GM21528 (cell line): ENCODE measurements around the gene FOXI1.
A peak's percentile ranks its signal among the peaks of the same experiment; 100 is the strongest.
"Not testable (repeated sequence)": the region's sequence is repeated elsewhere in the genome, so short reads cannot be mapped to it uniquely, and the experiment has no call there.

ENCODE experiments used
- ATAC-seq: cut with Tn5 transposase; IDR thresholded peaks from one replicate; pipeline ENCODE4 v1.9.1; 2021; ENCODE audit warnings: mild to moderate bottlenecking, moderate library complexity; ENCODE audit not compliant: unreplicated experiment, low FRiP score

FOXI1 gene

DNA sequence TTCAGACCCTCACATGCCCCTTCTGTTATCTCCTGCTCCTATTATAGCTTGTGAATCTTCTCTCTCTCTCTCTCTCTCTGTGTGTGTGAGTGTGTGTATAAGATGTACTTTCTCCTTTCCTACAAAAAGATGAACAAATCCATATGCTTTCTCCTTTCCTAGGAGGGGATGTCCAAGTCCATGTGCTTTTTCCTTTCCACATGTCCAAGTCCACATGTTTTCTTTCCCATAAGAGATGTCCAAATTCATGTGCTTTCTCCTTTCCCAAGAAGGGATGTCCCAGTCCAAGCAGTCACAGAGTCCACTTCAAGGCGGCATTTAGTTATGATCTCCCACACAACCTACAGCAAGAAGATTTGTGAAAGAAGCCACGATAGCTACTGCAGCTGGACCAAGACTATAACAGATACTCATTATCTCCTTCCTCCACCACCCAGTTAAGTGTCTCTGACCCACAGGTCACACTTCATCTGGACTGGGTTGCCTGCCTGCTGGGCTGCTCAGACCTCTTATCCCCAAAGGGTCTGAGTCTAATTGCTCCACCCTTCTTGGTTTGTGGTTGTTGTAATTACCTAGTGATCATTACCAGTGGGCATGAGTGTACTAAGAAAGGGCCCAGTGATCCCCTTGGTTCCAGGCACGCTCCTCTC is 18.4 kb upstream of the FOXI1 start:
- no peak for ATAC-seq

DNA sequence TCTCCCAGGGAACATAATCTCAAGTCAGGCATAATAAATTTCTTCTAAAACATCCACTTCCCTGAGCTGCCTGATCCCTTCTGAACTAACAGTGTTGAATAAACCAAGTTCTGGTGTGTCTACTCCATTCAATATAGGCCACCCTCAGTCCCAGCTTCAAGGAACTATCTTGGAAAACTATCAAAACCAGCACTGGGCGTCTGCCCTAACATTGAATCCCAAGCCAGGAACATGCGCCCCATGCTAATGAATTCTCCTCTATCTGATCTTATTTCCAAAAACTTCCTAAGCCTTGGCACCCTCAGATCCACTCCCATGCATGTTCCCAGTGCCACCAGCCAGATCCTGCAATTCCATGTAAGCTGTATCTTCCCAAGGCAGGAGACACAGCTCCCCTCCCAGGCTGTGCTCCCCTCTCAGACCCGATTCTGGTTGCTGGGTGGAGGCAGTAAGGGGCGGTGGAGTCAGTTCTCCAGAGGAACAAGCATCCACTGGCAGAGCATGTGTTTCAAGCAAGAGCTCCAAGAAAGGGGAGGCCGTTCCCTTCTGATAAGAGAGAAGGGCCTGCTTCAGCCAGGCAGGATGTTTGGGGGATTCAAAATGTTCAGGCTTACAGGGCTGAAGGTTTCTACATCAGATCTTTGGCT is 13.1 kb upstream of the FOXI1 start:
- no peak for ATAC-seq

DNA sequence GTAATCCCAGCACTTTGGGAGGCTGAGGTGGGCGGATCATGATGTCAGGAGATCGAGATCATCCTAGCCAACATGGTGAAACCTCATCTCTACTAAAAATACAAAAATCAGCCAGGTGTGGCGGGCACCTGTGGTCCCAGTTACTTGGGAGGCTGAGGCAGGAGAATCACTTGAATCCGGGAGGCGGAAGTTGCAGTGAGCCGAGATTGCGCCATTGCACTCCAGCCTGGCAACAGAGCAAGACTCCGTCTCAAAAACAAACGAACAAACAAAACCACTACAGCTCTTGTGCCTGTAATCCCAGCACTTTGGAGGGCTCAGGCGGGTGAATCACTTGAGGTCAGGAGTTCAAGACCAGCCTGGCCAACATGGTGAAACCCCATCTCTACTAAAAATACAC is 11.4 kb upstream of the FOXI1 start:
- not testable (repeated sequence) for ATAC-seq

DNA sequence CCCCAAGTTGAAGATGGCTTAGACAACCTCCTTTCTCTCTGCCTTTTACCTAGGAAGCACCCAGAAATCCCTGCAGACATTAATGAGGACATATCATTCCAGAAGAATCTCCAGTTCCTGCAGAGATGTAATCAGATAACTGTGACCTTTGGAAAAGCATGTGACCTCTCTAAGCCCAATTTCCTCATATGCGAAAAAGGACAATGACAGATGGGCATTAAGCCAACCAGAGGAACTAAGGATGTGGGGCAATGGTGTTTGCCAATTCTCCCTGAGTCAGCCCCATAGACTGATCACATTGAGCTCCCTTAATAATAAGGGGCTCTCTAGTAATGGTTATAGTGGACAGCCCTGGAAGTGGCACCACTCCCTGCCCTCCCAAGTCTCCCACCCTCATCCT is 10.1 kb upstream of the FOXI1 start:
- no peak for ATAC-seq

DNA sequence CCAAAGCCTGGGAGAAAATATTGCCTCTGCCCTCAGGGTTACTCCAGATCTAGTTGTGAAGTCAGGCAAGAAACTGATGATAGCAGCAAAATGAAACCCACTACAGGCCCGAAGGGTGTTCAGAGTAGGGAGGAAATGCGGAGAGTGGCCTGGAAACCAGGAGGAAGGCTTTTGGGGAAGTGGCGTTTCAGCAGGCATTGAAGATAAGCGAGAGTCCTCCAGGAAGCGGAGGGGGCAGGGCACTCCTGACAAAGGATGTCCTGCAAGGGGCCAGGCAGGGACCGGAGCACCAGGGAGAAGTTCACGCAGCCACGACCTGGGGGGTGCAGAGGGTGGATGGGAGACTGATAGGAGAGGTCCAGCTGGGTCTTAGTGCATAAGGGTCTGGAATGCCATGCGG is 7.8 kb upstream of the FOXI1 start:
- ATAC-seq = no peak

DNA sequence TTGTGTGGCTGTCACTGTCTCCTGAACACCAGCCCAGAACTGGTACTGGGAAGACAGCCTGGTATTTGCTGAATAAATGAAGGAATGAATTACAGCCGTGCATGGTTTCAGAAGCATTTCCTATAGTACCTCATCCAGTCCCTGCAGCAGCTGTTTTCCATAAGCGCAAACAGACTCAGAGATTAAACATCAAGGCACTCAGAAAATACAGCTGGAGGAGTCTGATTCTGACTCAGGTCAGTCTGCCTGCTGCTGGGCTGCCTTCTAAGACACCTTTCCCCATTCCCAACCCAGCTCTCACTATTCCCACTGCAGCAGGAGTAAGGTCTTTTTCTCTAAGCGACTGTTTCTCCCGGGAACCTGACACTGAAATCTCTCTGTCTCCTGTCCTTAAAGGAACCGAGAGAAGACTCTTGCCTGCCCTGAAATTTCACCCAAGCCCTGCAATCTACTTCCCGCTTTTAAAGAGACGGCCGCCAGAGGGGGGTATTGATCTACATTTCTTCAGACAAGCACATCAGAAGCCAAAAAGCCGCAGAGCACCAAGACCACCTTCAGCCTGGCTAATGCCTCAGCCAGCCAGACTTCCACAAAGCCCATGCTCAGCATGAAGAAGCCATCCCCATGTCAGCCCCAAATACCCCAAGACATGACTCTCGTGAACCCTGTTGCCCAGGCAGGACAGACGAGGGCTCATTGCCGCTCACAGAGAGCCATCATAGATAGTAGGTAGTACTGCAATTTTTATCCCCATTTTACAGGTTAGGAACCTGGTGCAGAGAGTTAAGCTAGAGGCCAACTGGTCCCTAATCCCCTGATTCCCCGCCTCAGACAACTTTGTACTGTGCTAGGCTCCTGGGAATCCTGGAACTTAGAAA is 5.4 kb upstream of the FOXI1 start:
- ATAC-seq = peak; percentile 47

DNA sequence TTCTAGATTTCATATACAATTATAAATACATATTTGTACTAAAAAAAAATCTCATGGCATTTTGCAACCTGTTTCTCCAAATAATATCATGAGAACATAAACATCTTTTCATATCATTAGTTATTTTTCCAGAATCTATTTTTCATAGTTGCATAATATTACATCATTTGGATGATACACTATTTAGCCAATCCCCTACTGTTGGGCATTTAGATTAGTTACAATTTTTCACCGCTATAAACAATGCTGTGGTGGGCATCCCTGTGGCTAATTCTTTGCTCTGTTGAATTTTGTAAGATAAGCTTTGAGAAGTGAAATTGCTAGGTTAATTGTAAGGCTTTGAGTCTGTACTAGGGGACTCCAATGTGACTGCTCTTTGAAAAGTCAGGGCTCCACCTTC is 2.2 kb upstream of the FOXI1 start:
- ATAC-seq = no peak

DNA sequence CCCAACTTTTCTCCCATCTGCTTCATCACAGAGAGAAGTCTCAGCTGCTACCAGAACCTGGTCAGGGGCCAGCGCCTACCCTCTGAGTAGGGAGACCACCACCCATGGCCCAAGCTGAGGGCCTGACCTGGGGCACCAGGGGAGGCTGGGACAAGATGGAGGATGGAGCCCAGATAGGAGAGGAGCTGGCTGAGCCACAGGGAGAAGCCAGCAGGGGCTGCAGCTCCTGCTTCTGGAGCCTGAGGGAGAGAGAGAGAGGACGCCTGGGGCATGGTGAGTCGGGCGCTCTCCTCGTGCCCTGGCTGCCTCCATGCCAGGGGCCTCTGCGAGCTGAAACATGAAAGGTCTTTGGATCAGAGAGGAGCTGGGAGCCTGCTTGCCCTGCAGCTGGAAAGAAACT is 1.4 kb upstream of the FOXI1 start:
- no peak for ATAC-seq

DNA sequence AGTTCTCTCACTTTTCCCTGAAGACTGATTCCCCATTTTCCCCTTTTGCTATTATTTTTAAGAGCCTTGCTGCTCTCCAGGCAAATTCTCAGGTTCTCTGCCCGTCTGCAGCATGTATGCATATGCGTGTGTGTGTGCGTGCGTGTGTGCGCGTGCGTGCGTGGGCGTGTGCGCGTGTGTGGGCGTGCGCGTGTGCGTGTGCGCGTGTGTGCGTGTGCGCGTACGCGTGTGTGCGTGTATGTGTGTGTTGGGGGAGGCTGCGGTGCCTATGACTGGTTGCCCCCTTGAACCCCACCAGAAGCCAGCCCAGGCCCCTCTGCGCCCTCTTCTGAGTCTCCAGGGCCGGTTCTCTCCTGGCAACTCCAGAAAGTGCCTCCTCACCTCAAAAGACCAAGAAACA is 987 bp upstream of the FOXI1 start:
- ATAC-seq = no peak

DNA sequence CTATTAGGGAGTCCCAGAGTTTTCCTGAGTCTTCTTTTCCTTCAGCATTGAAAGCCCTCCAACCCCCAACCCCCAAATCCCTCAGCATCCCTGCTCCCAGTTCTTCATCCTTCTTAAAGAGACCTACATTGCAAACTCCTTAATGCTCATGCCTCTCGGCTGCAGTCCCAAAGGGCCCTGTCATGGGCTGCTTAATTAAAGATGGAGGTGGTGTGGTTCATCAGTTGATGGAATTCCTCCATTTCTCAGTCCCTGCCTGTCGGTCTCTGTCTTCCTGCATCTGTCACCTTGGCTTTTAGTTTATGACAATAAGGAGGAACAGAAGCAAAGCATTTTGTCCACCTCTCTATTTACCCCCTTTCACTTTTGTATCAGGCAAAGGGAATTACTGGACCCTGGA is 2.0 kb downstream of the FOXI1 start:
- ATAC-seq = no peak

DNA sequence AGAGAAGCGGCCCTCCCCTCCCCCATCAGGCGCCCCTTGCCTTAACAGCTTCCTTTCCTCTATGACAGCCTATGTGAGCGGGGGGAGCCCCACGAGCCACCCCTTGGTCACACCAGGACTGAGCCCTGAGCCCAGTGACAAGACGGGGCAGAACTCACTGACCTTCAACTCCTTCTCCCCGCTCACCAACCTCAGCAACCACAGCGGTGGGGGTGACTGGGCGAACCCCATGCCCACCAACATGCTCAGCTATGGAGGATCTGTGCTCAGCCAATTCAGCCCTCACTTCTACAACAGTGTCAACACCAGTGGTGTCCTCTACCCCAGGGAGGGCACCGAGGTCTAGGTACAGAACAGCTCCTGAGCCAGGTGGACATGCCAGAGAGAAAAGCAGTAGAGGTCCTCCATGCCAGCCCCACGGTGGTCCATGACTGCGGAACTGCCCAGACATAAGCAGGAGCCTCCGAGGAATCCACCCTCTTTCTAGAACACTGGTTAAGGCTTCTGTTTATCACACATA is 2.6 kb downstream of the FOXI1 start:
- ATAC-seq = no peak

DNA sequence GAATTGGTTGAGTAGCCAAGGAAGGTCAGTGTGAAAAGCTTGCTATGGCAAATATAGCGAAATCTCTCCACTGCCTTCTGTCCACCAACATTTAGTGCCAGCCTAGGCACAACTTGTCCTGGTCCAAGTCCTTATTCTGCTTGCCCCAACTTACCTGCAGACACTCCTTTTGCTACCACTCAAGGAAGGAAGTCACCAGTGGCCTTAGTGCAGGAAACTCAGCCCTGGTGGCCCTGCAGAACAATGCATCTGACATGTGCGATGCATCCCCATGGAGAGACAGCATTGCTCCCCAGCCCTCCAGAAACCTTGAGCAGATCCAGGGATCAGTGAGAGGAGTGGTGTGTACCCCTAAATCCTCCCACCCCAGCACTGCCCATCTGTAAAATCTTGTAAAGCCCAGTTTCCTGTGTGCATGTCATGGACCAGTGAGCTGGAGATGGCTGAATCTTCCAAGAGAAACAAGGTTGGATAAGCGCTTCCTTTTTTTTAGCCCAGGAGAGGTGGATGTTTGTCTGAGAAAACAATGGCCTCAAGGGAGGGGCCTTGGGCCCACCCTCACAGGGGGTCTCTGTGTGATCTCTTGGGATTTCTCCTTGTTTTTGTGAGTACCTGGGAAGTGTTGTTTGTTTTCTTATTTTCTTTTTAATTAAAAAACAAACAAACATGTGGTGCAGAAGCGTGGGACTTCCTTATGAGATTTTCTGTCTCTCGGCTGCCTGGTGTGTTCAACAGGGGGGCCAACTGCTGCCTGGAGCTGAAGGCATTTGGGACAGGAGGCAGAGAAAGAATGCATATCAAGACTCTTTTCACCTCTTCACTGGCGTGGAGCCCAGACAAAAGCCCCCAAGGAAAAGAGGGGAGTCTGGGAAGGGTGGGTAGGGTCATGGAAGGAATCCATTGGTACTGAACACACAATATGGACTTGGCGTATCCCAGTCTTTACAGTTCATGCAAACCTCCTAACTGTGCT is 3.6 kb downstream of the FOXI1 start:
- no peak for ATAC-seq

DNA sequence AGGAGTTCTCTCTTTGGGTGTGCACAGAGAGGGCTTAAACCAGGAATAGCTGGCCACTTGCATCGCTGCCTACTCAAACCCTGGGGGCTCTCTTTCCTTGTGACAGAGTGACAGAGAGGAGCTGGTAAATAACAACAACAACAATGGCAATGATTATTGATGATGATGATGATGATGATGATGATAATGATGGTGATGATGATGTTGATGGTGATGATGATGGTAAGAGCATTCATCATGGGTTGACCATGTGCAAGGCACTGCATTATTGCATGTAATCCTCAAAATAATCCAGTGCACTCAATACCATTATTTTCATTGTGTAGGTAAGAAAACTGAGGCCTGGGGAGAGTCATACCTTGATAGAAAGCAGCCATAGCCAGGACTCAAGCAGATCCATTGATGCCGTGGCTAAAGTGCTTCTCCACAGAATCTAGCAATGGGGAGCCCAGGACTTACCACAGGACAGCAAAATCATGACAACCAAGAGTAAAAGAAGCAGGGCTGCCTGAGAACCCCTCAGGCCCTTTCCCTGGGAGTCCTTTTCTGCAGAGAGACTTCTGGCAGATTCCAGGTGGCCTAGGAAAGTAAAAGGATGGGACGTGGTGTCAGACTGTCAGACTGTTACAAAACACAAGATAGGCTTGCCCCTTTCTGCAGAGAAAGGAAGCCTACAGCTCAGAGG is 4.8 kb downstream of the FOXI1 start:
- ATAC-seq = no peak

DNA sequence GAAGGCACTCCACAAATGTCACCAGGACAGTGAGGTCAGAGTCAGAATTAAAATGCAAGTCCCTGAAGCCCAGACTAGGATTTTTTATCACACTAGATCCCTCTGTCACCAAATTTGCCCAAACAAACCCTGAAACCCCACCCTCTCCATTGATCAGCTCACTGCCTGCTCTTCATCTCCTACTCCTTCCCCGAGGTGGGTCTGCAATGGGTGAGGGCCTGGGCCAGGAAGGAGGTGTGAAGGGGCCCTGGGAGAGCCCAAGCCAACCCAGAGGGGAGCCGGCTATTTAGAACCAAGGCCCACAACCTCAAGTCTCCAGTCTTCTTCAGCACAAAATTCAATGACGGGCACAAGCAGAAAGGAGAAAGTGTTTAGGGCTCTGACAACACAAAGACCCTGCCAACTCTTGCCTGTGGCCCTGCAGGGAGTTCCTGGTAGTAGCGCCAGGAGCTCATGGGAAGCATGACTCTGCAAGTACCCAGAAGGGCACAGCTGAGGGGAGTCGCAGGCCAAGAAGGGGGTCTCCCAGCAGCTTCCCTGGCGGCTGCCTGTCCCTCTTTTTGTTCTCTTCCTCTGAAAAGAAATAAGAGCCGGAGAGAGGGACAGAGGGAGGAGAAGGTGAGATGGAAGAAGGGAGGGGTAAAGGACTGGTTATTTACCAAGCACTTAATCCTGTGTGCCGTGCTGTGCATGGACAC is 5.5 kb downstream of the FOXI1 start:
- ATAC-seq = no peak

DNA sequence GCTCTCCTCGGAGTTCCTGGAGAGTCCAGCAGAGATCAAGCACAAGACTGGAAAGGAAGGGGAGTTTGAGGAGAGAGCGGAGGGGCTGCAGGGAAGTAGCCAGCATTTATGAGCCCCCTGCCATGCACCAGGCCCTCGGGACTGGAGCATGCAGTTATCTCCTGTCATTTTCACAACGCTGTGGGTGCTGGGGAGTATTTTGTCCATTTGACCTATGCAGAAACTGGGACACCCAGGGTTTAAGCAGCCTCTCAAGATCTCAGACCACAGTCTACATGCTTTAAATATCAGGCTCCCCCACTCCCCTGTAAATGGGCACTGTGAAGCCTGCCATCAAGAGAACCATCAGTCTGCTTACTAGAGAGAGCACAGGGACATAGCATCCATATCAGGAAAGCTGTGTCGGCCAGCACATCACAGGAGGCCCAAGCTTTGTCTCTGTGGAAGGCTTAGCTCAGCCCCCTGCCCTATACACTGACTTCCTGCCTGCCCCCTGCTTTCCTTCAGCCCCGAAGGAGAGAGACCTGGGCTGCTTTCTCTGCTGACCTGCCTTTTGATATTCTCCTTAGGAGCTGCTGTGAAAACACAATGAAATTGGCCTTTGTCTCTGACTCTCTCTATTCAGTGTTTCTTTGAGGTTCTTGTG is 7.3 kb downstream of the FOXI1 start:
- no peak for ATAC-seq

DNA sequence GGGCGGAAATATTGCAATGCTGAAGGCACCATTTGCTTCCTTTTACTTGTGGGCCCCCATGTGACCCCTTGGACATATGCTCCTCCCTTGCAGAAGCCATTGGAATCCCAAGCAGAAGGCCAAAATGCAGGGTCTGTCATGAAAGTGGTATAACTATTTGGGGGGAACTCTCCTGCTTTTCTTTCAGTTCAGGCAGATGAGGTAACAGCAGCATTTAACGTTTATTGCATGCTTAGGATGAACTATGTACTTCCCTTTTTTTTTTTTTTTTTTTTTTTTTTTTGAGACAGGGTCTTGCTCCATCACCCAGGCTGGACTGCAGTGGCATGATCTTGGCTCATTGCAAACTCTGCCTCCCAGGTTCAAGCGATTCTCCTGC is 7.8 kb downstream of the FOXI1 start:
- ATAC-seq = no peak

DNA sequence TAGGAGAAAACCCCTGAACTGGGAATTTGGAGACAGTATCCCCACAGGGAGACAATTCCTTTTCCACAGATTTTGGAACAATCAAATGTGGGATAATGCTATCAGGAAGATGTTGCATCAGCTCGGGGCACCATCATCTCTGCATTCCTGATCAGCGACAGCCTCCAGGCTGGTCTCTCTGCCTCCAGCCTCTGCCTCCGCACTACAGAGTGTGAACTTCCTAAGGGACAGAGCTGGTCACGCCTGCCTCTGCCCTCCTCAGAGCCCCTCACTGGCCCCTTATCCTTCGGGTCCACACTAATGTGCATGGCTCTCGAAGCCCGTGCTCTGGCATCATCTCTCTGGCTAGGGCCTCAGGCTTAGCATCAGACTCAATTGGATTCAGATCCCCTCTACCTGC is 8.6 kb downstream of the FOXI1 start:
- no peak for ATAC-seq

DNA sequence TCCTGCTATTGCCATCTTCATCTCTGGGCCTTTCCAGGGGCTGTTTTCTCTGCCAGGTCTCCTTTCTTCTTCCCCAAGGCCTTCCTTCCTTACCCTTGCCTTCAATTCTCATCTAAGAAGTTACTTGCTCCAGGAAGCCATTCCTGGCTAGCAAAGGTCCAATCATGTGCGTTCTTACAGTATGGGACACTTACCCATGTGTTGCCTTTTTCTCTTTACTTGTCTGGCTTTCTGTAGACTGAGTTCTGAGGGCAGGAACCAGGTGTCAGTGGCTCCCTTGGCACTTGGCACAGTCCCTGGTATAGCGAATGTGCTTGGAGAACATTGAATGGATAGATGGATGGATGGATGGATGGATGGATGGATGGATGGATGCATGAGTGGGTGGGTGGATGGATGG is 10.2 kb downstream of the FOXI1 start:
- no peak for ATAC-seq

DNA sequence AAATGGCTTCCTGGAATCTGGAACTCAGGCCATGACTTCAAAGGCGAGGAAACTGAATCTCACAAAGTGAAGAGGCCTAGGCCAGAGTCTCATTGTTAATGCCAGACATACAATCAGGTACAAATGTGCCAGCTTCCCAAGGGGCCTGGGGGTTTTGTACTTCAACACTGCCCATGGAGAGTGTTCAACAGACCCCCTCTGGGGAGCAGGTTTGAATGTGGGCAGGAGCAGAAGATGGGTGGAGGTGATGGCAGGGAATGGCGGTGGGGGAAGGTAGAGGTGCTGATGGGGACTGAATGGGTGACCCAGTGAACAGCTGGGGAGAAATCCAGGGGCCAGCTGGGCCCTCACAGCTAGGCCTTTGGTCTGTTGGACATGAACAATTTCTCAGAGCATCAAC is 12.0 kb downstream of the FOXI1 start:
- no peak for ATAC-seq
